ENCODE results near the gene SIGMAR1.

Gene SIGMAR1

DNA sequence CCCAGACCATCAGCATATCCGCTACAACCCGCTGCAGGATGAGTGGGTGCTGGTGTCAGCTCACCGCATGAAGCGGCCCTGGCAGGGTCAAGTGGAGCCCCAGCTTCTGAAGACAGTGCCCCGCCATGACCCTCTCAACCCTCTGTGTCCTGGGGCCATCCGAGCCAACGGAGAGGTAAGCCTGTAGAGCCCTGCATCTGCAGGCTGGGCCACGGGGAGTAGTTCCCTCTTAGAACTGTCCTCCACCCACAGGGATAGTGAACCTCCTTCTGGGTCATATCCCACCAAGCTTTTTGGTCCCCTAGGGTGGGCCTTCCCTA is 9.5 kb upstream of the SIGMAR1 start:
- TF ChIP-seq TAF1 (IDR thresholded peaks at IDR 0.05; ENCODE audit: low read depth), result no peak
- no peak for TF ChIP-seq EGR1 (IDR thresholded peaks at IDR 0.05)
- TF ChIP-seq TEAD4 (IDR thresholded peaks at IDR 0.05), result no peak
- no peak for TF ChIP-seq ZBTB7A (IDR thresholded peaks at IDR 0.05; ENCODE audit: low read depth)
- TF ChIP-seq EP300 (IDR thresholded peaks at IDR 0.05; ENCODE audit: borderline replicate concordance), result no peak
- no peak for TF ChIP-seq TCF12 (IDR thresholded peaks at IDR 0.05; ENCODE audit: low read depth)
- no peak for TF ChIP-seq NFIC (IDR thresholded peaks at IDR 0.05)
- TF ChIP-seq, protein P1, sequence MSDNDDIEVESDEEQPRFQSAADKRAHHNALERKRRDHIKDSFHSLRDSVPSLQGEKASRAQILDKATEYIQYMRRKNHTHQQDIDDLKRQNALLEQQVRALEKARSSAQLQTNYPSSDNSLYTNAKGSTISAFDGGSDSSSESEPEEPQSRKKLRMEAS (IDR thresholded peaks at IDR 0.05), result no peak
- TF ChIP-seq YY1 (IDR thresholded peaks at IDR 0.05; ENCODE audit: low read depth), result no peak
- TF ChIP-seq, protein P2, sequence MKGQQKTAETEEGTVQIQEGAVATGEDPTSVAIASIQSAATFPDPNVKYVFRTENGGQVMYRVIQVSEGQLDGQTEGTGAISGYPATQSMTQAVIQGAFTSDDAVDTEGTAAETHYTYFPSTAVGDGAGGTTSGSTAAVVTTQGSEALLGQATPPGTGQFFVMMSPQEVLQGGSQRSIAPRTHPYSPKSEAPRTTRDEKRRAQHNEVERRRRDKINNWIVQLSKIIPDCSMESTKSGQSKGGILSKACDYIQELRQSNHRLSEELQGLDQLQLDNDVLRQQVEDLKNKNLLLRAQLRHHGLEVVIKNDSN (IDR thresholded peaks at IDR 0.05), result no peak
- TF ChIP-seq CEBPB (IDR thresholded peaks at IDR 0.05), result no peak
- no peak for TF ChIP-seq FOXM1 (IDR thresholded peaks at IDR 0.05; ENCODE audit: borderline replicate concordance, low read depth)

DNA sequence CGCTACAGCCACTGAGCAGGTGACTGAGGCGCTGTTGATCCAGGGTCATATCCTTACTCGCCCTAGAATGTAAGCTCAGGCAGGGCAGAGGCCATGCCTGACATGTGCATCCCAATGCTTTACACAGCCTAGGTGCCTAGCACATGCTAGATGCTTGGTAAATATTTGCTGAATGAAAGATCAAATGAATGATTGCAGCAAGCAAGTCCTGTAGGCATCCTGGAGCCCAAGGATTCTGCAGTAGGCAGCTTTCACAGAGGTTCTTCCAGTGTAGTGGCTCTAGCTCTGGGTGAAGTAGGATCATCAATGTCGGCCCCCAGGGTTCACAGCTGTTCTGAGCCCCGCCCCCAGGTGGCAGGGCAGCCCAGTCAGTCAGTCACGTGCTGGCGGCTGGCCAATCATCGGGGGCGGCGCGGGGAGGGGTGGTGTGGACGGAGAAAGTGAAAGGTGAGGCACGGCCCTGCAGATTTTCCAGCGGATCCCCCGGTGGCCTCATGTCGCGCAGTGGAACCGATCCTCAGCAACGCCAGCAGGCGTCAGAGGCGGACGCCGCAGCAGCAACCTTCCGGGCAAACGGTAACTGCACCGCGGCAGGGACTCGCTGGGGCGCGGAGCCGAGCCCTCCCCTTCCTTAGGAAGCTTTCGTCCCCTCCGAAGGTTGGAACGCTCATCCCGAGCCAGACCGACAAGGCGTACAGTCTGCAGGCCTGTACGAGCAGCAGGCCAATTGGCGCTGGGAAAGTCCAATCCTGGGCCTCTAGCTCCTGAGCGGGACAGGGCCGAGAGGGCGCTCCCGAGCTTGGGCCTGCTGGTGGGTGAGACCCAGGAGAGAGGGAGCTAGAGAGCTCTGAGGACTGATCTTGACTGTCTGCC is 8.9 kb upstream of the SIGMAR1 start, which contains the start of gene GALT:
Gene GALT (plus strand): TSS at position 465 of the 873 bp plus-strand sequence. CDS start 30 bp downstream, at position 495.
- no peak for TF ChIP-seq EP300 (IDR thresholded peaks at IDR 0.05; ENCODE audit: borderline replicate concordance)
- TF ChIP-seq NFIC (IDR thresholded peaks at IDR 0.05), result peak; percentile 54
- TF ChIP-seq TCF12 (IDR thresholded peaks at IDR 0.05; ENCODE audit: low read depth), result peak; percentile 61; the same call in 1 of the 2 replicates
- TF ChIP-seq YY1 (IDR thresholded peaks at IDR 0.05; ENCODE audit: low read depth), result 0 out of 2 replicates have a peak, but pooled peaks have one; percentile 19
- TF ChIP-seq, protein P3, sequence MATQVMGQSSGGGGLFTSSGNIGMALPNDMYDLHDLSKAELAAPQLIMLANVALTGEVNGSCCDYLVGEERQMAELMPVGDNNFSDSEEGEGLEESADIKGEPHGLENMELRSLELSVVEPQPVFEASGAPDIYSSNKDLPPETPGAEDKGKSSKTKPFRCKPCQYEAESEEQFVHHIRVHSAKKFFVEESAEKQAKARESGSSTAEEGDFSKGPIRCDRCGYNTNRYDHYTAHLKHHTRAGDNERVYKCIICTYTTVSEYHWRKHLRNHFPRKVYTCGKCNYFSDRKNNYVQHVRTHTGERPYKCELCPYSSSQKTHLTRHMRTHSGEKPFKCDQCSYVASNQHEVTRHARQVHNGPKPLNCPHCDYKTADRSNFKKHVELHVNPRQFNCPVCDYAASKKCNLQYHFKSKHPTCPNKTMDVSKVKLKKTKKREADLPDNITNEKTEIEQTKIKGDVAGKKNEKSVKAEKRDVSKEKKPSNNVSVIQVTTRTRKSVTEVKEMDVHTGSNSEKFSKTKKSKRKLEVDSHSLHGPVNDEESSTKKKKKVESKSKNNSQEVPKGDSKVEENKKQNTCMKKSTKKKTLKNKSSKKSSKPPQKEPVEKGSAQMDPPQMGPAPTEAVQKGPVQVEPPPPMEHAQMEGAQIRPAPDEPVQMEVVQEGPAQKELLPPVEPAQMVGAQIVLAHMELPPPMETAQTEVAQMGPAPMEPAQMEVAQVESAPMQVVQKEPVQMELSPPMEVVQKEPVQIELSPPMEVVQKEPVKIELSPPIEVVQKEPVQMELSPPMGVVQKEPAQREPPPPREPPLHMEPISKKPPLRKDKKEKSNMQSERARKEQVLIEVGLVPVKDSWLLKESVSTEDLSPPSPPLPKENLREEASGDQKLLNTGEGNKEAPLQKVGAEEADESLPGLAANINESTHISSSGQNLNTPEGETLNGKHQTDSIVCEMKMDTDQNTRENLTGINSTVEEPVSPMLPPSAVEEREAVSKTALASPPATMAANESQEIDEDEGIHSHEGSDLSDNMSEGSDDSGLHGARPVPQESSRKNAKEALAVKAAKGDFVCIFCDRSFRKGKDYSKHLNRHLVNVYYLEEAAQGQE (IDR thresholded peaks at IDR 0.05; ENCODE audit: low read depth), result no peak
- no peak for TF ChIP-seq RAD21 (IDR thresholded peaks at IDR 0.05; ENCODE audit: low read depth)
- TF ChIP-seq, protein P2 (IDR thresholded peaks at IDR 0.05), result peak; percentile 99
- TF ChIP-seq CEBPB (IDR thresholded peaks at IDR 0.05), result no peak
- no peak for TF ChIP-seq FOXM1 (IDR thresholded peaks at IDR 0.05; ENCODE audit: borderline replicate concordance, low read depth)
- no peak for TF ChIP-seq CREB1 (IDR thresholded peaks at IDR 0.05; ENCODE audit: low read depth)
- peak; percentile 72; the same call in 1 of the 2 replicates for TF ChIP-seq ZBTB7A (IDR thresholded peaks at IDR 0.05; ENCODE audit: low read depth)
- peak; percentile 35; the same call in 1 of the 2 replicates for TF ChIP-seq TEAD4 (IDR thresholded peaks at IDR 0.05)
- TF ChIP-seq, protein P1 (IDR thresholded peaks at IDR 0.05), result peak; percentile 78
- TF ChIP-seq EGR1 (IDR thresholded peaks at IDR 0.05), result no peak
- TF ChIP-seq TAF1 (IDR thresholded peaks at IDR 0.05; ENCODE audit: low read depth), result peak; percentile 69

DNA sequence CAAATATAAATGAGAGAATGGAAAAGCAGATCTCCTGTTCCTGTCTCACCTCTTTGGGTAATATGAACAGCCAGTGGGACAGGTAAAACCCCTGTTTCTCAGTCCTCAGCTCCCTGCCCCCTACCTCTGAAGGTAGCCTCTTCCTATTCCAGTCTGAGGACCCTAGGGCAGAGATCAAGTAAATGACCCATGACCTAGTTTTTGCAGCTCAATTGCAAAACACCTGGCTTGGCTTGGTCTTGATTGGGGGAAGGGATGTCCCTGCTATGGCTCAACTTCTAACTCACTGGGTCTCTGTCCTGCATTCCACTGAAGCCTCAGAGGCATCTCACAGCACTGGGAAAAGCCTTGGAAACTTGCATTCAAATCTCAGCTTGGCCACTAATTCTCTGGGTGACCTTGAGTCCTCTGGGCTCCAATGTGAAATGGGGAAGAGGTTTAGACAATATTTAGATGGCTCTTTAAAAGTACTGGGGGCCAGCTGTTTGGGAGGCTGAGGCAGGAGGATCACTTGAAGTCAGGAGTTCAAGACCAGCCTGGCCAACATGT is 7.3 kb upstream of the SIGMAR1 start:
- TF ChIP-seq NFIC (IDR thresholded peaks at IDR 0.05) (no peak), RAD21 (IDR thresholded peaks at IDR 0.05; ENCODE audit: low read depth) (no peak), EGR1 (IDR thresholded peaks at IDR 0.05) (no peak), ZBTB7A (IDR thresholded peaks at IDR 0.05; ENCODE audit: low read depth) (no peak), TAF1 (IDR thresholded peaks at IDR 0.05; ENCODE audit: low read depth) (no peak), YY1 (IDR thresholded peaks at IDR 0.05; ENCODE audit: low read depth) (no peak), CEBPB (IDR thresholded peaks at IDR 0.05) (no peak), FOXM1 (IDR thresholded peaks at IDR 0.05; ENCODE audit: borderline replicate concordance, low read depth) (no peak), TEAD4 (IDR thresholded peaks at IDR 0.05) (no peak), TCF12 (IDR thresholded peaks at IDR 0.05; ENCODE audit: low read depth) (no peak), EP300 (IDR thresholded peaks at IDR 0.05; ENCODE audit: borderline replicate concordance) (no peak), CREB1 (IDR thresholded peaks at IDR 0.05; ENCODE audit: low read depth) (no peak)
- TF ChIP-seq, protein P1 (IDR thresholded peaks at IDR 0.05), result no peak
- TF ChIP-seq, protein P2 (IDR thresholded peaks at IDR 0.05), result no peak
- TF ChIP-seq, protein P3 (IDR thresholded peaks at IDR 0.05; ENCODE audit: low read depth), result no peak

DNA sequence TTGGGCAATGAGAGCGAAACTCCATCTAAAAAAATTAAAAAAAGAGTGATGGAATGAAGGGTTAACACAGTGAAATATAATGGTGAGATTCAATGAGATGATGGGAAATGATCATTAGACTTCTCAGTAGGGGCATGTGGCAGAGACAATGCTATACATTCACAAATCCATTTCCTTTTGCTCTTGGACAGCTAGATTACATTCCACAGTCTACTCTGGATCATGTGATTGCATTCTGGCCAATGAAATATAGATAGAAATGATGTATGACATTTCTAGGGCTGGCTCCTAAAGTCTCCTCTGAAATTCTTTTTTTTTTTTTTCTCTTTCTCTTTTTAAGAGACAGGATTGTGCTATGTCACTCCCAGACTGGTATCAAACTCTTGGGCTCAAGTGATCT is 5.1 kb upstream of the SIGMAR1 start:
- TF ChIP-seq, protein P1 (IDR thresholded peaks at IDR 0.05), result no peak
- no peak for TF ChIP-seq EP300 (IDR thresholded peaks at IDR 0.05; ENCODE audit: borderline replicate concordance)
- no peak for TF ChIP-seq YY1 (IDR thresholded peaks at IDR 0.05; ENCODE audit: low read depth)
- TF ChIP-seq, protein P2 (IDR thresholded peaks at IDR 0.05), result peak; percentile 70
- no peak for TF ChIP-seq RAD21 (IDR thresholded peaks at IDR 0.05; ENCODE audit: low read depth)
